ENCODE results near the gene CCDC86.

- TF ChIP-seq, protein P1, sequence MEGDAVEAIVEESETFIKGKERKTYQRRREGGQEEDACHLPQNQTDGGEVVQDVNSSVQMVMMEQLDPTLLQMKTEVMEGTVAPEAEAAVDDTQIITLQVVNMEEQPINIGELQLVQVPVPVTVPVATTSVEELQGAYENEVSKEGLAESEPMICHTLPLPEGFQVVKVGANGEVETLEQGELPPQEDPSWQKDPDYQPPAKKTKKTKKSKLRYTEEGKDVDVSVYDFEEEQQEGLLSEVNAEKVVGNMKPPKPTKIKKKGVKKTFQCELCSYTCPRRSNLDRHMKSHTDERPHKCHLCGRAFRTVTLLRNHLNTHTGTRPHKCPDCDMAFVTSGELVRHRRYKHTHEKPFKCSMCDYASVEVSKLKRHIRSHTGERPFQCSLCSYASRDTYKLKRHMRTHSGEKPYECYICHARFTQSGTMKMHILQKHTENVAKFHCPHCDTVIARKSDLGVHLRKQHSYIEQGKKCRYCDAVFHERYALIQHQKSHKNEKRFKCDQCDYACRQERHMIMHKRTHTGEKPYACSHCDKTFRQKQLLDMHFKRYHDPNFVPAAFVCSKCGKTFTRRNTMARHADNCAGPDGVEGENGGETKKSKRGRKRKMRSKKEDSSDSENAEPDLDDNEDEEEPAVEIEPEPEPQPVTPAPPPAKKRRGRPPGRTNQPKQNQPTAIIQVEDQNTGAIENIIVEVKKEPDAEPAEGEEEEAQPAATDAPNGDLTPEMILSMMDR (IDR thresholded peaks at IDR 0.05): no peak
- no peak for TF ChIP-seq POLR2A (IDR thresholded peaks at IDR 0.05)
Measured at GRCh38 chr11:60797846-60798630, 43.9 kb upstream of the CCDC86 start.
